WI38 (cell line): ENCODE data around the gene PRPF6.

ENCODE experiments used
- H3K4me3 ChIP-seq: 2 replicates; pipeline ENCODE4 v1.5.1; 2011; ENCODE audit warnings: low read depth, mild to moderate bottlenecking, control low read depth, low read length
- CTCF ChIP-seq: IDR thresholded peaks from 2 replicates; pipeline ENCODE4 v1.5.1; 2012; ENCODE audit warnings: low read depth, mild to moderate bottlenecking, control low read depth, low read length

The PRPF6 gene

GRCh38 chr20:64040231-64041039 lies 59.5 kb downstream of the PRPF6 start:
- no peak for TF ChIP-seq CTCF

GRCh38 chr20:64041040-64041780 lies 60.3 kb downstream of the PRPF6 start:
- no peak overlapping the region for H3K4me3 ChIP-seq
- TF ChIP-seq CTCF: no peak

More at GRCh38 chr20:64040231-64041039, 59.5 kb downstream of the PRPF6 start:
- H3K4me3 ChIP-seq: no peak overlapping the region

- no peak for TF ChIP-seq CTCF
- H3K4me3 ChIP-seq: no peak overlapping the region
Observed at GRCh38 chr20:64041781-64042053, 60.8 kb downstream of the PRPF6 start.

GRCh38 chr20:64042054-64042781 lies 61.3 kb downstream of the PRPF6 start:
- H3K4me3 ChIP-seq: peak overlapping the region; percentile 39
- no peak for TF ChIP-seq CTCF

GRCh38 chr20:64043768-64044167 lies 62.8 kb downstream of the PRPF6 start:
- no peak for TF ChIP-seq CTCF
- no peak overlapping the region for H3K4me3 ChIP-seq

GRCh38 chr20:64044484-64045247 lies 63.7 kb downstream of the PRPF6 start:
- no peak overlapping the region for H3K4me3 ChIP-seq
- TF ChIP-seq CTCF: no peak
